Measurements from ENCODE around the gene RNU5D-1. TPM values are rescaled to one million over a fixed set of nuclear protein-coding genes. Genes with fewer than 3 reads are reported as not detected.

RNU5D-1 gene
- total RNA-seq, 1 donor from 2014 or later = not detected

GRCh38 chr1:44718091-44718490 lies 12.9 kb downstream of the RNU5D-1 start:
- Histone ChIP-seq H3K9ac (ENCODE audit: low read depth in 1 of 3, low read length in 3 of 3) (no peak overlapping the region), H3K4me3 (ENCODE audit: low read length in 3 of 3) (no peak overlapping the region), H3K36me3 (ENCODE audit: control insufficient read depth in 3 of 3, insufficient read depth in 3 of 3, low read length in 3 of 3) (no peaks in the 10 kb centered on the region), H3K27me3 (ENCODE audit: control insufficient read depth in 3 of 3, insufficient read depth in 3 of 3, low read length in 3 of 3) (no peaks in the 10 kb centered on the region), H3K4me1 (ENCODE audit: control insufficient read depth in 3 of 3, insufficient read depth in 3 of 3, low read length in 3 of 3) (peaks cover 2 to 8% (median 3%) of the 10 kb centered on the region in 3 donors), H3K27ac (ENCODE audit: low read depth, low read length) (no peak overlapping the region), H3K9me3 (ENCODE audit: control insufficient read depth in 3 of 3, low read length in 3 of 3) (no peaks in the 10 kb centered on the region)

- no peak overlapping the region for H3K9ac ChIP-seq (ENCODE audit: low read depth in 1 of 3, low read length in 3 of 3)
- H3K27ac ChIP-seq (ENCODE audit: low read depth, low read length) = no peak overlapping the region
- no peaks in the 10 kb centered on the region for H3K9me3 ChIP-seq (ENCODE audit: control insufficient read depth in 3 of 3, low read length in 3 of 3)
- H3K27me3 ChIP-seq (ENCODE audit: control insufficient read depth in 3 of 3, insufficient read depth in 3 of 3, low read length in 3 of 3) = no peaks in the 10 kb centered on the region
- no peaks in the 10 kb centered on the region for H3K36me3 ChIP-seq (ENCODE audit: control insufficient read depth in 3 of 3, insufficient read depth in 3 of 3, low read length in 3 of 3)
- H3K4me1 ChIP-seq (ENCODE audit: control insufficient read depth in 3 of 3, insufficient read depth in 3 of 3, low read length in 3 of 3) = peaks cover 2 to 8% (median 3%) of the 10 kb centered on the region in 3 donors
- no peak overlapping the region for H3K4me3 ChIP-seq (ENCODE audit: low read length in 3 of 3)
Observed at GRCh38 chr1:44717653-44718052, 13.3 kb downstream of the RNU5D-1 start.

- no peaks in the 10 kb centered on the region for H3K27me3 ChIP-seq (ENCODE audit: control insufficient read depth in 3 of 3, insufficient read depth in 3 of 3, low read length in 3 of 3)
Observed at GRCh38 chr1:44717156-44717555, 13.8 kb downstream of the RNU5D-1 start.

GRCh38 chr1:44714944-44715571 lies 15.9 kb downstream of the RNU5D-1 start:
- Histone ChIP-seq H3K36me3 (ENCODE audit: control insufficient read depth in 3 of 3, insufficient read depth in 3 of 3, low read length in 3 of 3) (no peaks in the 10 kb centered on the region), H3K27ac (ENCODE audit: low read depth, low read length) (no peak overlapping the region), H3K27me3 (ENCODE audit: control insufficient read depth in 3 of 3, insufficient read depth in 3 of 3, low read length in 3 of 3) (no peaks in the 10 kb centered on the region), H3K9ac (ENCODE audit: low read depth in 1 of 3, low read length in 3 of 3) (peak overlapping the region in 2 of 3 donors; percentile 5 to 58), H3K9me3 (ENCODE audit: control insufficient read depth in 3 of 3, low read length in 3 of 3) (no peaks in the 10 kb centered on the region), H3K4me1 (ENCODE audit: control insufficient read depth in 3 of 3, insufficient read depth in 3 of 3, low read length in 3 of 3) (peaks cover 2 to 8% (median 3%) of the 10 kb centered on the region in 3 donors), H3K4me3 (ENCODE audit: low read length in 3 of 3) (no peak overlapping the region)

More at GRCh38 chr1:44717156-44717555, 13.8 kb downstream of the RNU5D-1 start:
- H3K4me3 ChIP-seq (ENCODE audit: low read length in 3 of 3) = no peak overlapping the region
- H3K9me3 ChIP-seq (ENCODE audit: control insufficient read depth in 3 of 3, low read length in 3 of 3) = no peaks in the 10 kb centered on the region
- no peak overlapping the region for H3K27ac ChIP-seq (ENCODE audit: low read depth, low read length)
- no peaks in the 10 kb centered on the region for H3K36me3 ChIP-seq (ENCODE audit: control insufficient read depth in 3 of 3, insufficient read depth in 3 of 3, low read length in 3 of 3)
- H3K4me1 ChIP-seq (ENCODE audit: control insufficient read depth in 3 of 3, insufficient read depth in 3 of 3, low read length in 3 of 3) = peaks cover 2 to 8% (median 3%) of the 10 kb centered on the region in 3 donors
- no peak overlapping the region for H3K9ac ChIP-seq (ENCODE audit: low read depth in 1 of 3, low read length in 3 of 3)

- Histone ChIP-seq H3K36me3 (ENCODE audit: control insufficient read depth in 3 of 3, insufficient read depth in 3 of 3, low read length in 3 of 3) (no peaks in the 10 kb centered on the region), H3K27ac (ENCODE audit: low read depth, low read length) (no peak overlapping the region)
Observed at GRCh38 chr1:44714532-44714931, 16.4 kb downstream of the RNU5D-1 start.

GRCh38 chr1:44713321-44713781 lies 17.6 kb downstream of the RNU5D-1 start:
- Histone ChIP-seq H3K36me3 (ENCODE audit: control insufficient read depth in 3 of 3, insufficient read depth in 3 of 3, low read length in 3 of 3) (no peaks in the 10 kb centered on the region), H3K27ac (ENCODE audit: low read depth, low read length) (no peak overlapping the region), H3K4me3 (ENCODE audit: low read length in 3 of 3) (no peak overlapping the region), H3K4me1 (ENCODE audit: control insufficient read depth in 3 of 3, insufficient read depth in 3 of 3, low read length in 3 of 3) (peaks cover 2 to 9% (median 3%) of the 10 kb centered on the region in 3 donors), H3K9me3 (ENCODE audit: control insufficient read depth in 3 of 3, low read length in 3 of 3) (no peaks in the 10 kb centered on the region), H3K27me3 (ENCODE audit: control insufficient read depth in 3 of 3, insufficient read depth in 3 of 3, low read length in 3 of 3) (no peaks in the 10 kb centered on the region), H3K9ac (ENCODE audit: low read depth in 1 of 3, low read length in 3 of 3) (peak overlapping the region in 1 of 3 donors; percentile 14)

More at GRCh38 chr1:44714532-44714931, 16.4 kb downstream of the RNU5D-1 start:
- Histone ChIP-seq H3K4me3 (ENCODE audit: low read length in 3 of 3) (no peak overlapping the region), H3K9me3 (ENCODE audit: control insufficient read depth in 3 of 3, low read length in 3 of 3) (no peaks in the 10 kb centered on the region), H3K27me3 (ENCODE audit: control insufficient read depth in 3 of 3, insufficient read depth in 3 of 3, low read length in 3 of 3) (no peaks in the 10 kb centered on the region), H3K9ac (ENCODE audit: low read depth in 1 of 3, low read length in 3 of 3) (peak overlapping the region in 1 of 3 donors; percentile 58), H3K4me1 (ENCODE audit: control insufficient read depth in 3 of 3, insufficient read depth in 3 of 3, low read length in 3 of 3) (peaks cover 2 to 8% (median 3%) of the 10 kb centered on the region in 3 donors)

GRCh38 chr1:44707959-44708831 lies 22.8 kb downstream of the RNU5D-1 start:
- H3K9me3 ChIP-seq (ENCODE audit: control insufficient read depth in 3 of 3, low read length in 3 of 3) = no peaks in the 10 kb centered on the region
- no peak overlapping the region for H3K9ac ChIP-seq (ENCODE audit: low read depth in 1 of 3, low read length in 3 of 3)
- no peak overlapping the region for H3K4me3 ChIP-seq (ENCODE audit: low read length in 3 of 3)
- no peak overlapping the region for H3K27ac ChIP-seq (ENCODE audit: low read depth, low read length)
- H3K36me3 ChIP-seq (ENCODE audit: control insufficient read depth in 3 of 3, insufficient read depth in 3 of 3, low read length in 3 of 3) = no peaks in the 10 kb centered on the region
- peaks cover 0 to 6% (median 0%) of the 10 kb centered on the region in 3 donors for H3K4me1 ChIP-seq (ENCODE audit: control insufficient read depth in 3 of 3, insufficient read depth in 3 of 3, low read length in 3 of 3)
- H3K27me3 ChIP-seq (ENCODE audit: control insufficient read depth in 3 of 3, insufficient read depth in 3 of 3, low read length in 3 of 3) = no peaks in the 10 kb centered on the region

- no peaks in the 10 kb centered on the region for H3K9me3 ChIP-seq (ENCODE audit: control insufficient read depth in 3 of 3, low read length in 3 of 3)
- H3K9ac ChIP-seq (ENCODE audit: low read depth in 1 of 3, low read length in 3 of 3) = no peak overlapping the region
- H3K36me3 ChIP-seq (ENCODE audit: control insufficient read depth in 3 of 3, insufficient read depth in 3 of 3, low read length in 3 of 3) = no peaks in the 10 kb centered on the region
- no peaks in the 10 kb centered on the region for H3K27me3 ChIP-seq (ENCODE audit: control insufficient read depth in 3 of 3, insufficient read depth in 3 of 3, low read length in 3 of 3)
- H3K4me3 ChIP-seq (ENCODE audit: low read length in 3 of 3) = no peak overlapping the region
- H3K4me1 ChIP-seq (ENCODE audit: control insufficient read depth in 3 of 3, insufficient read depth in 3 of 3, low read length in 3 of 3) = peaks cover 0 to 4% (median 0%) of the 10 kb centered on the region in 3 donors
- H3K27ac ChIP-seq (ENCODE audit: low read depth, low read length) = no peak overlapping the region
Observed at GRCh38 chr1:44707112-44707881, 23.7 kb downstream of the RNU5D-1 start.

GRCh38 chr1:44705938-44706337 lies 25.0 kb downstream of the RNU5D-1 start:
- Histone ChIP-seq H3K9ac (ENCODE audit: low read depth in 1 of 3, low read length in 3 of 3) (no peak overlapping the region), H3K4me1 (ENCODE audit: control insufficient read depth in 3 of 3, insufficient read depth in 3 of 3, low read length in 3 of 3) (peaks cover 0 to 4% (median 0%) of the 10 kb centered on the region in 3 donors)

More at GRCh38 chr1:44705938-44706337, 25.0 kb downstream of the RNU5D-1 start:
- Histone ChIP-seq H3K4me3 (ENCODE audit: low read length in 3 of 3) (no peak overlapping the region), H3K9me3 (ENCODE audit: control insufficient read depth in 3 of 3, low read length in 3 of 3) (no peaks in the 10 kb centered on the region), H3K27ac (ENCODE audit: low read depth, low read length) (no peak overlapping the region), H3K36me3 (ENCODE audit: control insufficient read depth in 3 of 3, insufficient read depth in 3 of 3, low read length in 3 of 3) (no peaks in the 10 kb centered on the region), H3K27me3 (ENCODE audit: control insufficient read depth in 3 of 3, insufficient read depth in 3 of 3, low read length in 3 of 3) (no peaks in the 10 kb centered on the region)
